ENCODE results near the gene PDE3A. TPM values are rescaled to one million over a fixed set of nuclear protein-coding genes. Genes with fewer than 3 reads are reported as not detected.

PDE3A gene
- total and polyA plus RNA-seq, 2 of the 4 experiments (the other 2 are of a cell fraction): 0.09 to 0.18 TPM

DNA sequence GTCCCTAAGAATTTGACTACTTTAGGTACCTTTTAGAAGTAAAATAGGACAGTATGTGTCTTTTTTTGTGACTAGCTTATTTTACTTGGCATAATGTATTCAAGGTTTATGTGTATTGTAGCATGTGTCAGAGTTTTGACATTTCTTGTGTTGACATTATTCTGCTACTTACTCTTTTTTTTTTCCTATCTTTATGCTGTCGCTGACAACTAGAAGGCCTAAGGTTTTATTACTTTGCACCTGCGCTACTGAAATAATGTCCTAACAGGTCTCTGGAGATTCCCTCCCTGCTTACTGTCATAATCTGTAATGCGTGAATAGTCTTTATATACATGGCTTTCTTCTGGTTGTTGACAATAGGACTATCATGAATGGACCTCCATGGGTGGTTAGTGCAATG is 43.0 kb downstream of the PDE3A start:
- Histone ChIP-seq H3K4me2 (ENCODE audit: low read depth, low read length) (no peak overlapping the region), H3K4me1 (ENCODE audit: control insufficient read depth, insufficient read depth, low read length) (no peaks in the 10 kb centered on the region), H3K27me3 (ENCODE audit: control insufficient read depth, insufficient read depth, low read length) (no peaks in the 10 kb centered on the region), H4K5ac (ENCODE audit: low read depth, low read length) (no peak overlapping the region), H3K14ac (replicated peaks; ENCODE audit: low read depth, low read length) (no peak overlapping the region), H3K79me1 (ENCODE audit: low read depth in 1 of 2, low read length in 2 of 2) (no peaks in the 10 kb centered on the region; a peak in 2 of 4 replicates), H2AK9ac (replicated peaks; ENCODE audit: low read depth, low read length, poor library complexity) (no peak overlapping the region), H3K27ac (ENCODE audit: insufficient read depth, low read length) (no peak overlapping the region), H2BK5ac (ENCODE audit: low read depth, low read length, poor library complexity, severe bottlenecking) (no peak overlapping the region), H2AFZ (replicated peaks; ENCODE audit: low read length, poor library complexity) (no peak overlapping the region), H3K18ac (ENCODE audit: low read depth, low read length) (no peak overlapping the region), H2BK15ac (ENCODE audit: low read depth, low read length) (no peak overlapping the region), H4K8ac (ENCODE audit: low read depth in 2 of 2, low read length in 2 of 2) (no peak overlapping the region), H4K91ac (ENCODE audit: insufficient read depth, low read depth, low read length) (no peak overlapping the region), H3K9me1 (ENCODE audit: insufficient read depth, low read length) (no peaks in the 10 kb centered on the region), H2BK120ac (ENCODE audit: low read depth, low read length) (no peak overlapping the region), H2BK20ac (ENCODE audit: low read depth, low read length) (no peak overlapping the region), H3K4me3 (ENCODE audit: insufficient read depth, low read depth, low read length) (no peak overlapping the region), H3K36me3 (ENCODE audit: control insufficient read depth, insufficient read depth, low read length) (no peaks in the 10 kb centered on the region), H3K56ac (ENCODE audit: extremely low read depth, insufficient read depth, low read length) (no peak overlapping the region), H3K4ac (ENCODE audit: low read depth, low read length) (no peak overlapping the region), H2AK5ac (ENCODE audit: low read depth, low read length) (no peak overlapping the region), H3K9me3 (ENCODE audit: control insufficient read depth, insufficient read depth, low read length) (no peaks in the 10 kb centered on the region), H4K20me1 (ENCODE audit: insufficient read depth, low read length) (no peaks in the 10 kb centered on the region), H3K9ac (ENCODE audit: low read depth, low read length) (no peak overlapping the region), H3K23ac (ENCODE audit: low read depth, low read length) (no peak overlapping the region)
- intact Hi-C loops (cut with micrococcal nuclease) (no loop called here), dilution Hi-C loops (cut with HindIII; ENCODE audit: low sequenced_read_pairs, unreplicated experiment) (no loop called here), in situ Hi-C loops (cut with MboI; ENCODE audit: low sequenced_read_pairs) (no loop called here)
- ChIA-PET POLR2A (ENCODE audit: unreplicated experiment) (no interaction called here), CTCF (no interaction called here)
- BruUV-seq (replicated peaks): no TSS peak
- no peak for DNase-seq
- ATAC-seq (ENCODE audit: low read depth): no peak
- WGBS, 2 experiments (ENCODE audit: extremely low coverage in 2 of 2, insufficient read length in 1 of 2): no CpG with 5 or more reads among the region's 3 CpGs
- no peak for TF ChIP-seq MXI1 (IDR thresholded peaks at IDR 0.05; ENCODE audit: borderline replicate concordance, low read depth, low read length)

All from IMR-90 (cell line).